Effector memory CD4-positive, alpha-beta T cell (primary cell): ENCODE results near the gene CCDC91.

ENCODE experiments used
- DNase-seq, 3 donors: peaks; one replicate each; pipeline ENCODE4 v3.0.0-alpha.2; 2020
- H3K27ac ChIP-seq: 2 replicates; pipeline ENCODE4 v1.7.0; 2013; ENCODE audit warnings: mild to moderate bottlenecking, low read length, moderate library complexity; ENCODE audit not compliant: insufficient read depth, poor library complexity, severe bottlenecking
- H3K27me3 ChIP-seq: replicated peaks from 2 replicates; pipeline ENCODE4 v1.7.0; 2013; ENCODE audit warnings: mild to moderate bottlenecking, low read length; ENCODE audit not compliant: insufficient read depth, control insufficient read depth, poor library complexity, severe bottlenecking
- H3K36me3 ChIP-seq: 2 replicates; pipeline ENCODE4 v1.7.0; 2013; ENCODE audit warnings: mild to moderate bottlenecking, low read length, moderate library complexity; ENCODE audit not compliant: control insufficient read depth, insufficient read depth
- H3K4me1 ChIP-seq: 2 replicates; pipeline ENCODE4 v1.7.0; 2013; ENCODE audit warnings: low read length, mild to moderate bottlenecking; ENCODE audit not compliant: control insufficient read depth, insufficient read depth, poor library complexity, severe bottlenecking
- H3K4me3 ChIP-seq: 2 replicates; pipeline ENCODE4 v1.7.0; 2013; ENCODE audit warnings: low read length, low read depth, mild to moderate bottlenecking; ENCODE audit not compliant: insufficient read depth, poor library complexity, severe bottlenecking
- H3K9me3 ChIP-seq: 2 replicates; pipeline ENCODE4 v1.7.0; 2013; ENCODE audit warnings: mild to moderate bottlenecking, low read length, moderate library complexity; ENCODE audit not compliant: control insufficient read depth

The CCDC91 gene

DNA sequence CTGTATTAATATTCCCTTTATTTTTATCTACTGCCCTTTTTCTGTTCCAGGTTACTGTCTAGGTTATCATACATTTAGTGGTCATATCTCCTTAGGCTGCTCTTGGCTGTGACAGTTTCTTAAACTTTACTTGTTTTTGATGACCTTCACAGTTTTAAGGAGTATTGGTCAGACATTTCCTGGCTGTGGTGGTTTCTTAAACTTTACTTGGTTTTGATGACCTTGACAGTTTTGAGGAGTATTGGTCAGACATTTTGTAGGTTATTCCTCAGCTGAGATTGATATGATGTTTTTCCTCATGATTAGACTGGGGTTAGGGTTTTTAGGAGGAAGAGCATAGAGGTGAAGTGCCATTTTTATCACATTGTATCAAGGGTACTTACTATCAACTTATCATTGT, 36.4 kb downstream of the CCDC91 start:
- Histone ChIP-seq H3K27ac (no peak overlapping the region), H3K9me3 (no peaks in the 10 kb centered on the region), H3K4me3 (no peak overlapping the region), H3K27me3 (no peaks in the 10 kb centered on the region), H3K36me3 (no peaks in the 10 kb centered on the region), H3K4me1 (peaks cover 13% of the 10 kb centered on the region)
- DNase-seq, result no peak

DNA sequence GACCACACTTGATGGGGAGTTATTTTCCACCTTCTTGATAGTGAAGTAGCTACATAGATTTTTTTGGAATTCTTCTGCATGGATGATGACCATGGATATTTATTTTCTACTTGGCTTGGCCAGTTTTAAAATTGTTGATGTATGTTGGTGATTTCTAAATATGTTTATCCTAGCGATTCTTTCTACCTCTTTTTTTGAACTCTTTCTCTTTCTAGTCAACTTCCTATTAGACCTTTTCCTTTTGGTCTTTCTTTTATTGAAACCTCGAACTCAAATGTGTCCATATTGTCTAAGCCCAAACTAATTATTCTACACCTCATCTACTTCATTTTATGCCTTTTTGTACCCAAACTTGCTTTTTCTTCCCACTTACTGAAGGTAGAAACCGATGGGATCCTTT, 37.0 kb downstream of the CCDC91 start:
- Histone ChIP-seq H3K27me3 (no peaks in the 10 kb centered on the region), H3K4me3 (no peak overlapping the region), H3K4me1 (peaks cover 7% of the 10 kb centered on the region), H3K36me3 (no peaks in the 10 kb centered on the region), H3K27ac (no peak overlapping the region), H3K9me3 (no peaks in the 10 kb centered on the region)
- DNase-seq, result no peak

DNA sequence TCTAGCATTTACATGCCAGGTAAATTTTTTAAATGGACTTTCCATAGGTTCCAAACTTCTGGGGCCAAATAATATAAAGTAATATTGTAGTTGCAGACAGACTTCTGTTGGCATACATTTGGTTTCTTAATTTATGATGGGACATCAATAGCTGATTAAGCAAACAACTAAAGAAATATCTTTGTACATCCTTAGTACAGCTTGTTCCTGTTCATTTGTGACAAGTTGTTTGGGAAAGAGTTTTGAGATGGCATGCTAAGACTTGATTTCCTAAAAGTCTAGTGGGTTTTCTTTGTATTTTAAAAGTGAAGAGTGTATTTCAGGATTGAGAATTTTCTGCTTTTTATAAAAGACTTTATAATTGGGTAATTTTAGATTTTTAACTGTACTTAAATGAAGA, 41.0 kb downstream of the CCDC91 start:
- Histone ChIP-seq H3K36me3 (no peaks in the 10 kb centered on the region), H3K9me3 (no peaks in the 10 kb centered on the region), H3K4me3 (no peak overlapping the region), H3K27ac (no peak overlapping the region), H3K27me3 (no peaks in the 10 kb centered on the region), H3K4me1 (no peaks in the 10 kb centered on the region)
- no peak for DNase-seq

DNA sequence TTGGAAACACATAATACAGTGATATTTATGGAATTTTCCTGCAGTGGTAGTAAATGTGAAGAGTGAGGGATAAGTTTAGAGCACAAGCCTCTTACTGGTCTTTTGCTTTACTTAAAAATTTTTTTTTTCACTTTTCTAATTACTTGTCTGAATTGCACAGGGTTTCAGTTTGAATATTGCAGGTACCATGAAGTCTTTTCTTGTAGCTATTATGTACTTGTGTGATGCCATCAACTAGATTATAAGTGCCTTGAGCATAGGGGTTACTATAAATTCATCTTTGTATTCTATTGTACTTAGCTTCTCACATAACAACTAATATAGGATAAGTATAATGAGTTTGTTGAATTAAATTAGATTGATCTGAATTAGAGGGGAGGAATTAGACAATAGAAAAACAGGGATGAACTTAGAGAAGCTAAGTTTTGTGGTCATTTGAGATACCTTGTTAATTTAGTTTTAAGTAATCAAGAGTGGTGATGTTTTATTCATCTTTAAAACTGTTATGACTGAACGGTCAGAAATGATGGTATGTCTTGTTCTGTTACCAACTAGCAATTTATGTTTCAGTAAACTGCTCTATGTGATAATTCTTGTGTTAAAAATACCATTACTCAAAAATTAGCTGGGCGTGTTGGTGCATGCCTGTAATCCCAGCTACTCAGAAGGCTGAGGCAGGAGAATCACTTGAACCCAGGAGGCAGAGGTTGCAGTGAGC, 42.1 kb downstream of the CCDC91 start:
- no peak overlapping the region for H3K27ac ChIP-seq
- no peaks in the 10 kb centered on the region for H3K4me1 ChIP-seq
- no peaks in the 10 kb centered on the region for H3K27me3 ChIP-seq
- no peak overlapping the region for H3K4me3 ChIP-seq
- no peaks in the 10 kb centered on the region for H3K36me3 ChIP-seq
- H3K9me3 ChIP-seq, result no peaks in the 10 kb centered on the region
- DNase-seq, result no peak

DNA sequence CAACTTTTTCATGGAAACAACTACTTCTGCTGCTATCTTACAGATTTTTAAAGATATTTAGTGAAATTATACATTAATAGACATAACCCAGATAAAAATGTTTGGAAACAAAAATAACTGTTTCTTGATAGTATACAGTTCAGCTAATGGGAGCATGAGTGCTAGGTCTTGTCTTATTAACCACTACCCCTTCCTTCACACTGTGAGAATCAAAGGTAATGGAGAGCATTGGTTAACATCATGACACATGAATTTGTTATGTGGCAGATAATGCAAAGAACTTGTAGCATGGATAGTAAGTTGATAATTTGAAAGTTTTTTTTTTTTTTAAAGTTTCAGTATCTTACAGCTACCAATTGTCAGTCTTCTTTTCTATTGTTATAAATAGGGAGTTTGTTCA, 44.2 kb downstream of the CCDC91 start:
- Histone ChIP-seq H3K27ac (no peak overlapping the region), H3K4me3 (no peak overlapping the region), H3K9me3 (no peaks in the 10 kb centered on the region), H3K27me3 (no peaks in the 10 kb centered on the region), H3K4me1 (no peaks in the 10 kb centered on the region), H3K36me3 (no peaks in the 10 kb centered on the region)
- no peak for DNase-seq

DNA sequence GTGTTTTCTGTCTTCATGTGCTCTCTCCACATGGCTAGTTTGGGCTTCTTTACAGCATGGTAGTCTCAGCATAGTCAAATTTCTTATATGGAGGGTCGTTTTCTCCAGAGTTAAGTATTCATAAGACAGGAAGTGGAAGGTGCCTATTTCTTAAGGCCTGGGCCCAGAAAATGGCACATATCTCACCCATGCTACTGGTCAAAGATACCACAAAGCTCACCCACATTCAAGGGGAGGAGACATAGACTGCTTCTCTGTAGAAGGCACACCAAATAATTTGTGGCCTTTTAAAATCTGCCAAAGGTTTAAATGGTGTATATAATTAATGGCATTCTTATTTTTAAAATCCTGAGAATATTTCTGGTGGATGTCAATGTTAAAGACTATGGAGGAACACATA, 44.8 kb downstream of the CCDC91 start:
- Histone ChIP-seq H3K4me3 (no peak overlapping the region), H3K27ac (no peak overlapping the region), H3K9me3 (no peaks in the 10 kb centered on the region), H3K4me1 (no peaks in the 10 kb centered on the region), H3K36me3 (no peaks in the 10 kb centered on the region), H3K27me3 (no peaks in the 10 kb centered on the region)
- DNase-seq, result no peak

DNA sequence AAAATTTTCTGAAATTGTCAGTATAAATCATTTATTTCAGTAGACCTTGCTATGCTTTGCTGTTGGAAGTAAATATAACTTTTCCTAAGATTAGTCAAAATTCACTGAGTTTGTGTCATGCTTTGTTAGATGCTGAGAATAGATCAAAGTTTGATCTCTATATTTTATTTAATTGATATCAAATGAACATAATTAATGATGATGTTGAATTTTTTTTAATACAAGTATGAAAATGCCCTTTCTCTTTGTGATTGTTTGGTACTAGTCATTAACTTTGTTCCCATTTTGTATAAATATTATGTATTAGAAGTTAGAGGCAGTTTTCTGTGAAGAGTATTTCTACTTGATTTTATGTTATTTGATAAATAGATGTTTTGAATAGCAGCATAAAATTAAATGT, 45.7 kb downstream of the CCDC91 start:
- no peaks in the 10 kb centered on the region for H3K36me3 ChIP-seq
- DNase-seq, result no peak
- no peaks in the 10 kb centered on the region for H3K4me1 ChIP-seq
- H3K9me3 ChIP-seq, result no peaks in the 10 kb centered on the region
- H3K4me3 ChIP-seq, result no peak overlapping the region
- no peaks in the 10 kb centered on the region for H3K27me3 ChIP-seq
- no peak overlapping the region for H3K27ac ChIP-seq

DNA sequence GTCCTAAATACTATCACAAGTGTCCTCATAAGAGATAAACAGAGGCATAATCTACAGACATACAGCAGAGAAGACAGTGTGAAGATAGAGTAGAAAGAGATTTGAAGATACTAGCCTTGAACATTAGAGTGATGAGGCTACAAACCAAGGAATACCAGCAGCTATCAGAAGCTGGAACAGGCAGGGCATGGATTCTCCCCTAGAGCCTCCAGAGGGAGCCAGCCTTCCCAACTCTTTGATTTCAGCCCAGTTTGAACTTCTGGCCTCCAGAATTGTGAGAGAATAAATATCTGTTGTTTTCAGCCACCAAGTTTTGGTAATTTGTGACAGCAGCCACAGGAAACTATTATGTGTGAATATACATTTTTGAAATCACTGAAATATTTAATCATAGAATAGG, 47.2 kb downstream of the CCDC91 start:
- Histone ChIP-seq H3K4me3 (no peak overlapping the region), H3K9me3 (no peaks in the 10 kb centered on the region), H3K36me3 (no peaks in the 10 kb centered on the region), H3K27me3 (no peaks in the 10 kb centered on the region), H3K27ac (no peak overlapping the region), H3K4me1 (no peaks in the 10 kb centered on the region)
- DNase-seq, result no peak

DNA sequence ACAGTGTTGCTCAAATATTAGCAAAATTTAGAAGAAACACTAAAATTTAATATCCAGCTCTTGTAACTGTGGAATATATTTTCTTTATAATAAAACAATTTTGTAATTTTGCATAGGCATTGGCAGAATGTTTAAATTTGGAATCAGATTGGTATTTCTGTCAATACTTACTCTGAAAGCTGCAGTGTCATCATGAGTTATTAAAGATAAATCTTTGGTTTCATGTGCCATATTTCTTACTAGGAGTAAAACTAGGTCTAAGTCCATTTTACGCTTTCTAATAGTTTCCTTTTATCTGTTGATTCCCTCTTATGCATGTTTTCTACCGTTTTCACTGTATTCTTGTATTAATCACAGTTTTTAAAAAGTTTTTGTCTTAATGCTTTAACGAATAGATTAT, 49.7 kb downstream of the CCDC91 start:
- no peak for DNase-seq
- no peaks in the 10 kb centered on the region for H3K27me3 ChIP-seq
- no peaks in the 10 kb centered on the region for H3K4me1 ChIP-seq
- H3K9me3 ChIP-seq, result no peaks in the 10 kb centered on the region
- no peak overlapping the region for H3K27ac ChIP-seq
- no peaks in the 10 kb centered on the region for H3K36me3 ChIP-seq
- no peak overlapping the region for H3K4me3 ChIP-seq

DNA sequence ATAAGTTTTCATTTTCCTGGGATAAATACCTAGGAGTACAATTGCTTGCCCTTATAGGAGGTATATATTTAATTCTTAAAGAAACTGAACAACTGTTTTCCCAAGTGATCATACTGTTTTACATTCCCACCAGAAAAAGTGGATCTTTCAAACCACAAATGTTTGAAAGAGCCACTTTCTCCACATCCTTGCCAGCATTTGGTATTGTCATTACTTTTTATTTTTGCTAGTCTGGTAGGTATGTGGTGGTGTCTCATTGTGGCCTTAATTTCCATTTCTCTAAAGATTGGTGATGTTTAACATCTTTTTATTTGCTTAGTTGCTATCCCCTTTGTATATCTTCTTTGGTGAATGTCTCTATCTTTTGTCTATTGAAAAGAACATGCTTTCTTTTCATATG, 50.6 kb downstream of the CCDC91 start:
- DNase-seq, result no peak
- Histone ChIP-seq H3K9me3 (no peaks in the 10 kb centered on the region), H3K4me1 (no peaks in the 10 kb centered on the region), H3K4me3 (no peak overlapping the region), H3K27me3 (no peaks in the 10 kb centered on the region), H3K27ac (no peak overlapping the region), H3K36me3 (no peaks in the 10 kb centered on the region)
